HG03571 (cell line): ENCODE results near the gene KIAA0513.
A peak's percentile ranks its signal among the peaks of the same experiment; 100 is the strongest.

Experiments used
- ATAC-seq: cut with Tn5 transposase; IDR thresholded peaks from one replicate; pipeline ENCODE4 v1.9.1; 2021; ENCODE audit not compliant: unreplicated experiment

Gene KIAA0513

DNA sequence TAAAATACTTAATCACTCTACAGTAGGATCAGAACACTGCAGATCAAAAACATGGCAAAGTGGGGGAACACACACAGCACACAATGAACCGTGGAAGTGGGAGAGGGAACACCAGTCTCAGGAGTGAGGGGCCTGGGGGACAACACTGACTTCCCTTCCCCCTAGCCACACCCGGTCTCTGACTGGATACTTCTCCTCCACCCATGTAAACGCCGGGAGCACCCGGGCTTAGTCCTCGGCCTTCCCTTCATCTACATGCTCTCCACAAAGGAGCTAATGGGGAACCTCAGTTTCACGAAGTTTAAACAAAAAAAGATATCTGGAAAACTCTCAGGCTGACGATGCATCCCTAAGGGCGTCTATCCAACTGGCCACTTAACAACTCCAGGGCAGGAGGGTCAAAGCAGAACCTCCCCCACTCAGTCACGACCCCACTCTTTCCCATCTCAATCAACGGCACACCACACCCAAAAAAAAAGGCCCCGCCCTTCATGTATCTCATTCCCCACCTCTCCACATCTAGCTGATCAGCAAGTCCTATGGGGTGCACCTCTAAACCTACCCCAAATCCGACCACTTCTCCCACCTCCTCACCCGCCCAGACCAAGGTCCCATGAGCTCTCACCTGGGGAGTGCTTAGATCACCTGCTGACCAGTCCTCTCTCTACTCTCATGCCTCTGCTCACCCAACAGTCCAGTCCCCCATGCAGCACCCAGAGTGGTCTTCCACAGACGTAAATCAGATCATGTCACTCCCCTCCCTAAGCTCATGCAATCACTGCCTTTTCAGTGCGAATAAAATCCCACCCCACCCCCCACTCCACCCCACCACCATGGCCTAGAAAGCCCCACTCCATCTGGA is 23.6 kb upstream of the KIAA0513 start:
- ATAC-seq: no peak

DNA sequence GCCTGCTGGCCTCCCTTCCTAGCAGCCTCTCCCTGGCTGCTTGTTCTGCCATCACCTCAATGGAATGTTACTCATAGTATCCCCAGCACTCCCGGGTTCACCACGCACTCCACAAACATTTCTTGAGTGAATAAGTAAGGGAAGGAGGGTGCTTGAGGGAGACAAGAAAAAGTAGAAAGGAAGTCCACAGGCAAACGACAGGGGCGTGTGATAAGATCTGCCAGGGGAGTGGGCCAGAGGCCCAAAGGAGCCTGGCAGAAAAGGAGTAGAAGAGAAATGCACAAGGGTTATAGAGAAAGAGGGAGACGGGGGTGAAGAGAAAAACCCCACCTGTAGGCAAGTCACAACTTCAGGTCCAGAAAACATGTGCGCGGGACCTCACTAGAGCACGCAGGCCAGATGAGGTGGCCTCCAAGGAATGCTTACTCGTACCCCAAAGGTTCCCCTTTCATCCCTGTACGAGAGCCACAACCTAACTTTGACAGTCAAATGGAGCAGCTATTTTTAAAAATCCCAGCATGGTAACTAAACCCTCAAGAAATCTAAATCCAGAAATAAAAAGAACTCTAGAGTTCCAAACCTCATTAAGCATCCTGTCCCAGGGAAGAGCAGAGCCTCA is 22.9 kb upstream of the KIAA0513 start:
- ATAC-seq: no peak

DNA sequence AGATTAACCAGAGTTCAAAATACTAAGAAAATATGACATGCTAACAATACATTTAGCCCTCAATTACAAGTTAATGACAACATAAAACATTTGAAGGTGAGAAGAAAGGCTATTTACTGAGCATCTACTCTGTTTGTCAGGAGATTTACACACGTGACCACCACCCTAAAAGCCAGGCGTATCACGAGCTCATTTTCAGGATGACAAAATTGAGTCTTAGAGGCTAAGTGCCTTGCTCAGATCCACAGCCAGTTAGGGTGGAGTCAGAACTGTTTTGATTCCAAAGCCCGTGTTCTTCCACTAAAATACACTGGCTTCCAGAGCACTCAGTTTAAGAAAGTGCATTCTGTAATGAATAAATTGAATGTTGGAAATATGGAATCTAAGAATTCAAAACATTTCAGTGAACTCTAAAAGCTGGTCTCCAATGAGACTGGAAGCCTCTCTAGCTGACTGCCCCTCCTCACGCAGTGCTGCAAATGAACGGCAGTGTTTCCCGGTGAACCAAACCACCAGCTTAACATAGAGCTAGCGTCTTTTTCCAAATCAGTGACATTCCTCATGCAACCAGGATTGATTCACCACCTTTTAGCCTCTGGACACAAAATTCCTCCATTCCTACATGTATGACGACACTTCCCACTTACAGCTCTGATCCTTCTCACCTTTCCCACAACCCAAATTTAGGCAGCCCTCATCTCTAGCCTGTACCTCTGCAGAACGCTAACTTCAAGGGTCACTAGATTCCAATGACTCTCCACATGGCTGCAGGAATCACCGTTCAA is 22.1 kb upstream of the KIAA0513 start:
- no peak for ATAC-seq

DNA sequence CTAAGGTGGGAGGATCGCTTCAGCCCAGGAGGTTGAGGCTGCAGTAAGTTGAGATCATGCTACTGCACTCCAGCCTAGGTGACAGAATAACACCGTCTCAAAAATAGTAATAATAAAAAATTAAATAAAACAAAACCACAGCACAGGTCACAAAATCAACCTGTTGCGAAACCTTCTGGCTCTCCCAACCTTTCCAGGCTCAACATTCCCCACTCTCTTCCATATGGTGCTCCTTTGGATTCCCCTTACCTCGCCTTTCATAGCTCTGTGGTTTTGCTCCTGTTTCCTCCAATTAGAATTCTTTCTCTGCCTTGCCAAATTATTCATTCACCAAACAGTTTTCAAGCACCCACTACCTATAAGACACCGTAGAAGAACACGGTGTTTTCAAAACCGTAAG is 21.0 kb upstream of the KIAA0513 start:
- ATAC-seq: no peak

DNA sequence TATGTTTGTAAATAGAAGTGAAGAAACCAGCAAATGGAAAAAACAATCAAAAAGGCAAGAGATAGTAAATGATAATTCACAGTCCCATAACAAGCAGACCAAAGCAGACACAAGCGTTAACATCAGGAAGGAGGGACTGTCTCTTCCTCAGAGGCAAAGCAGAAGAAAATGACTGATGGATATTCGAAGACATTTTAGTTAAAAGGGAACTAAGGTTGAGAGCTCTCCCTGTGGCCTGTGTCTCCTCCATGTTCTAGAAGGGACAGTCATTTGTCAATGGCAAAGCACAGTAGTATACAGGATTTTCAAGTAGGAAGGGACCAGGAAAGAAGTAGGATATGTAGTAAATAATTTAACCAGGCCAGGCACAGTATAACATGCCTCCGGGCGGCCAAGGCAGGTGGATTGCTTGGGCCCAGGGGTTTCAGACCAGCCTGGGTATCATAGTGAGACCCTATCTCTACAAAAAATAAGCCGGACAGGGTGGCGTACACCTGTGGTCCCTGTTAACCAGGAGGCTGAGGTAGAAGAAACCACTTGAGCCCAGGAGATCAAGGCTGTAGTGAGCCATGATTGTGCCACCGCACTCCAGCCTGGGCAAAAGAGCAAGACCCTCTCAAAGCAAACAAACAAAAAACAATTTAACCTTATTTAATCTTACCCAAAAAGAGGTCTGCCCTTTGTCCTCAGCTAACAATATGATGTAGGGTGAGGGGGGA is 19.9 kb upstream of the KIAA0513 start:
- ATAC-seq: no peak

DNA sequence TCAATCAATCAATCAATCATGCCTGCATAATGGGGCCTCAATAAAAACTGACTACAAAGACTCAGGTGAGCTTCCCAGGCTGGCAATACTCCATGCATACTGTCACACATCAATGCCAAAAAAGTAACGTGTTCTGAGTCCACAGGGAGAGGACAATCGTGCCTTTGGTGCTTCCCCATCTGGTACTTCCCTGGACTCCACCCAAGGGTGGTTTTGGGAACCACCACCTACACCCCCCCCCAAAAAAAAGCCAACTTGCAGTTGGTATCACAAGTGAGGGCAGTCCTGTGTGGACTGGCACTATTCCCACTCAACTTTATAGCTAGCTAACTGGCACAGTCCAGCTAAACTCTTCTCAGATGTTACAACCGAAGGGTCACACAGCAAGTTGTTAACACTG is 19.3 kb upstream of the KIAA0513 start:
- ATAC-seq: no peak

DNA sequence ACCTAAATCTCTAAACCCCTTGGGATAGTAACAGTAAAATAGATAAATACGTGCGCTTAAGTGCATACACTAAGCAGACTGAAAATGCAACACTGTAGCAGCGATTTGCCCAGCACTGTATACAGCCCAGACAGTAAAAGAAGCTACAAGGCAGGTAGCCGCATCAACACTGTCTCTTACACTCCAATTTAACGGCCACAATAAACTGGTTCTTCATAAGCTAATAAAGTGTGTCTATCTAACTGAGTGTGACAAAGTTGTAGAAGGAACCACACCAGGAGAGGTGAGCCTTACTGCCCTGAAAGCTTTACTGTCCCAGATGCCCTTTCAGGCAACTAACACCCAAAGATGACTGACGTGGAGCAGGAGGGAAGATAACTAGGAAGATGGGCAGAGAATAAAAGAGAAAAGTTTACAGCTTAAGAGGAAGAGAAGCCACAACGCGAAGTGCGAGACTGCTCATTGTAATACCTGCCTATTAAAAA is 17.1 kb upstream of the KIAA0513 start:
- no peak for ATAC-seq

DNA sequence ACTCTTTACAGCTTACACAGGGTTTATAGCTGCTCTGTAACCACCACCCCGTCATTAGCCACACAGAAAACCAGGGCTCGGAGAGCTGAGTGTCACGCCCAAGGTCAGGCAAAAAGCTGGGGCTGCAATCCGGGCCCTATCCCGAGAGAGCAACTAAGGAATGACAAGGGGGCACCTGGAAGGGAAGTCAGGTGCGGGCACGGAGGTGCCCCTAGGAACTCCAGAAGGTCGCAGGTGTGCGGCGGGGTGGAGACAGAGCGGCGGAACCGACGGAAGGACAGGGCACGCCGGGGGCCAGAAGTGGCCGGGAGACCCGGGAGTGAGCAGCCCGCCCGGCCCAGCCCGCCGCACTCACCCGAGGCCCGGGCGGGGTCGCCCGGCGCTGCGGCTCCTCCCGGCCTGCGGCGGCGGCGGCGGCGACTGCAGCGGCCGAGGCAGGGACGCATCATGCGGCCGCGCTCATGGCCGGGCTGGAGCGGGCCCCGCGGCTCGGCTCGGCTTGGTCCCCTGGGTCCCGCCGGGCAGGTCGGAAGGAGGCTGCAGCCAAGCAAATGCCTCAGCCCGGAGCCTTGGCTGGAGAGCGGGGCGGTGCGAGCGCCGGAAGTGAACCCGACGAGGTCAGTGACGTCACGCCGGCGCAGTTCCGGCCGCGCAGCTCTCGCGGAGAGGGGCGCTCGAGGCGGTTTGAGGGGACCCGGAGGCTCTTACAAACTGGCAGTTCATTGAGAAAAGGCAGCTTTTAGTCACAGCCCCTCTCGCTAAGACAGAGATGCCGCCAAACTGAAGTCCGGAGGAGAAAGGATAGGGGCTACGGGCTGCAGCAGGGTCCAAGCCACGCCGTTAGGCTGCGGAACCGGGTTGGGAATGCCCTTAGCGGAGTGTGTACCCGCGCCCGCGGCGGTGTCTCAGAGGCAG is 16.4 kb upstream of the KIAA0513 start, which contains the start of gene ZDHHC7:
Gene ZDHHC7 (minus strand): TSS at position 605 of the 915 bp plus-strand sequence. CDS start 20,917 bp downstream, outside the sequence.
- peak; percentile 91 for ATAC-seq

DNA sequence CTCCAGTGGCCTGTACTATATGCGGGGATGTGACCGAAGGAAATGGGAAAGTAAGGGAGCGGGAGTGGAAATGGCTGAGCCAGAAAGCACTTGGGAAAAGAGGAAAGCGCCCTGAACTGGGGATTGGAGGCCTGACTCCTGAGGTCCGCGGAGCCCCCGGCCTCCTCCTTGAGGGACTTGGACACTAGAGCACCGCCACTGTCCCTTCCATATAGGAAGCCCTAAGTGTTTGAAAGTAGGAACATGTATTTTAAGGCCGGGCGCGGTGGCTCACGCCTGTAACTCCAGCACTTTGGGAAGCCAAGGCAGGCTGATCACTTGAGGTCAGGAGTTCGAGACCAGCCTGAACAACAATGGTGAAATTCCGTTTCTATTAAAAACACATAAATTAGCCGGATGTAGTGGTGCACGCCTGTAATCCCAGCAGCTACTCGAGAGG is 15.7 kb upstream of the KIAA0513 start:
- ATAC-seq: no peak

DNA sequence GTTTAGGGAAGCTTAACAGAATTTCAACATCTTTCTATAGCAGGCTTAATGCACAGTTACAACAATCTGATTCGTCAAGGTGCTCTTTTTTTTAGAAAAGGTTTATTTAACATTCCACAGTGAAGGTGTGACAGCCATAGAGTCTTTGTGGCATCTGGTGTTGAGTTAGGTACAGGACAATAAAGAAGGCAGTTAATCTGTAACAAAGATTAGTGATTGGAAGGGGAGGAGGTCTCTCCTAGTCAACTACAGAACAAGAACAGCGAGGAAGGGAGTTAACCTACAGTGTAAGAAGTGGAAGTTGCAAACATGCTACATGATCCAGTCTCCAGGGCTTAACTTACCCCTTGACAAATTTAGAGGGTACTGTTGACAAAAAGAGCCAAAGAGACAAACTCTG is 13.3 kb upstream of the KIAA0513 start:
- no peak for ATAC-seq

DNA sequence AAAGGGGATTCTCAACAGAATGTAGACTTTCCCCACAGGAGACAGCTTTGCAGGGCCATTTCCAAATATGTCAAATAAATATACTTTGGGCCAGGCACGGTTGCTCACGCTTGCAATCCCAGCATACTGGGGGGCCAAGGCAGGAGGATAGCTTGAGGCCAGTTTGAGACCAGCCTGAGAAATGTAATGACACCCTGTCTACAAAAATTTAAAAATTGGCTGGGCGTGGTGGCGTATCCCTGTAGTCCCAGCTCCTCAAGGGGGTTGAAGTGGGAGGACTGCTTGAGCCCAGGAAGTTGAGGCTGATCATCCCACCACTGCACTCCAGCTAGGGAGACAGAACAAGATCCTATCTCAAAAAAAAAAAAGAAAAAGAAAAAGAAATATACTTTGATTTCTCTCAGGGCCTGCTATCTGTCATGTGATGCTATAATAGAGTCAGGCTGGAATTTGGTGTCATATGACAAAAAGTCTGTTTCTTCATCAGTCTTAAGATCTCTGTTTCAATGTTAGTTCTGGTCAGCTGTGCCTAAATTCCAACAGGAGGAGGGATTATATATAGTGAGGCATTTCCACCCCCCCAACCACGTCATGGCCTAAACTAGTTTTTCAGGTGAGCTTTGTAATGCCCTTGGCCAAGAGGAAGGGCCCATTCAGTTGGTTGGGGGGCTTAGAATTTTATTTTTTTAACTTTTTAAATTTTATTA is 12.0 kb upstream of the KIAA0513 start:
- no peak for ATAC-seq

DNA sequence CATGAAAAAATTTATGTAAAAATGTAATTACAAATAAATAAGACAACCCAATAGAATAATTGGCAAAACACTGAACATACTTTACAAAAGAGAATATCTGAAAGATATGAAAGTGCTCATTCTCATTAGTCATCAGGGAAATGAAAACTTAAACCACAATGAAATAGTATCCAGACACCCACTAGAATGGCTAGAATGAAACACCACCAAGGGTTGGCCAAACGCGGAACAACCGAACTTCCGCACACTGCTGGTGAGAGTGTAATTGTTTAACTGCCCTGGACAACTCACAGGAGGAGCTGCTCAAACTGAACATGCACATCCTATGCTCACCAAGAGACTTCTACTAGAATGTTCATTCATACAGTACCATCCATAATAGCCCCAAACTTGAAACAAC is 10.4 kb upstream of the KIAA0513 start:
- no peak for ATAC-seq

DNA sequence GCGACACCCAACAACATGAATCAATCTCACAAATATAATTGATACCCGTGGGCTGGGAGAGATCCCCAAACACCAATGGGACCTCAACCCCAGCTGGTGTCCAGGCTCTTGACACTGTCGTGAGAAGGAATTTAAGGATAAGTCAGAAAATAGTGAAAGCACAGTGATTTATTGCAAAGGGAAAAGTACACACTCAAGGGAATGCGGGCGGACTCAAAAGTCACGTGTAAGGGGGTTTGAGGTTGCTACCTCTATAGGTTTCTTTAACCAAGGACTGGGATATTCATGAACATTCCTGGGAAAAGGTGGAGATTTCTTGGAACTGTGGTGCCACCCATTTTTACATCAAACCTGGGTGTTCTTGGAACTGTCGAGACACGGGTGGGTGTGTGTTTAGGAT is 10.0 kb upstream of the KIAA0513 start:
- no peak for ATAC-seq

DNA sequence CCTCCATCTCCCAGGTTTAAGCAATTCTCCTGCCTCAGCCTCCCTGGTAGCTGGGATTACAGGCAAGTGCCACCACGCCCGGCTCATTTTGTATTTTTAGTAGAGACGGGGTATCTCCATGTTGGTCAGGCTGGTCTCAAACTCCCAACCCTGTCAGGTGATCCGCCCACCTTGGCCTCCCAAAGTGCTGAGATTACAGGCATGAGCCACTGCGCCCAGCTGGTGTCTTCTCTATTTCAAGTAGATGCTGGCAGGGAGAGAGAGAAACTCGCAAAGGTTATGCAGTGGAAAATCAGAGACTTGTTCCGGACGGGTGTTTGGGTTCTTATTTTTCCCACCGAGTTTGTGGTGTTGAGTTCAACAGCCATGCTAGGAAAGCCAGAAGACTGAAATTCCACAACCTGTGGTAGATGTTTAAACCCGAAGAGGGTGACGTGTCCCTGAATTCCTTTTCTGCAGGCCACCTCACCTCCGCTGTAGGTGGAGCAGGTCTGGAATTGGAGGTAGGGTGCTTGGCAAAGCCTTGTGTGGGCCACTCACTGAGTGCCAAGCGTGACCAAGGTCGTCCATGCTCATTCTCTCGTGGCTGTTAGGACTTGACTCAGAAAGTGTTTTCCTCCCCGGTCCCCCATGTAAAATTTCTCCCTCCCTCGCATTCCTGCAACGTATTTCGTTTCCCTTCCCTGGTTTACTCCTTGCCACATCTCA is 8.9 kb upstream of the KIAA0513 start:
- ATAC-seq: no peak

DNA sequence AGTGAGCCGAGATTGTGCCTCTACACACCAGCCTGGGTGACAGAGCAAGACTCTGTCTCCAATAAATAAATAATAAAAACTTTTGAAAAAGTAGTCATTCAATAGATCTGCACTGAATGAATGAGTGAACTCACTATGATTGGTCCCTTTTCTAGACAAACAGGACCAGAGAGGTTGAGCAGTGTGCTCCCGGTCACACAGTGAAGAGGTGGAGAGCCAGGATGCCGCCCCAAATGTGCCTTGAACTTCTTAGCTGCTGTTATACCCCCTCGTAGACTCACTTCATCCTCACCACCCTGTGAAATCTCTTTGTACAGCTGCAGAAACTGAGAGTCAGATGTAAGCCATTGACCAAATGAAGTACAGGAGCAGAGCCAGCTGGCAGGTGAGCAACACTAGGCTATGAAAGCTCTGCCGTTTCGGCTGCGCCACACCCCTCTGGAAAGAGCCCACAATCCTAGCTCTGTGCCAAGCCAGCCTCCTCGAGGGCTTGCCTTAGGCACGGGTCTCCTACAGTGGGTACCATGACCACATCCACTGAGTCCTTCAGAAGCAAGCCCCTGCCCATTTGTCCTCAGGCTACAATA is 7.8 kb upstream of the KIAA0513 start:
- ATAC-seq: no peak

DNA sequence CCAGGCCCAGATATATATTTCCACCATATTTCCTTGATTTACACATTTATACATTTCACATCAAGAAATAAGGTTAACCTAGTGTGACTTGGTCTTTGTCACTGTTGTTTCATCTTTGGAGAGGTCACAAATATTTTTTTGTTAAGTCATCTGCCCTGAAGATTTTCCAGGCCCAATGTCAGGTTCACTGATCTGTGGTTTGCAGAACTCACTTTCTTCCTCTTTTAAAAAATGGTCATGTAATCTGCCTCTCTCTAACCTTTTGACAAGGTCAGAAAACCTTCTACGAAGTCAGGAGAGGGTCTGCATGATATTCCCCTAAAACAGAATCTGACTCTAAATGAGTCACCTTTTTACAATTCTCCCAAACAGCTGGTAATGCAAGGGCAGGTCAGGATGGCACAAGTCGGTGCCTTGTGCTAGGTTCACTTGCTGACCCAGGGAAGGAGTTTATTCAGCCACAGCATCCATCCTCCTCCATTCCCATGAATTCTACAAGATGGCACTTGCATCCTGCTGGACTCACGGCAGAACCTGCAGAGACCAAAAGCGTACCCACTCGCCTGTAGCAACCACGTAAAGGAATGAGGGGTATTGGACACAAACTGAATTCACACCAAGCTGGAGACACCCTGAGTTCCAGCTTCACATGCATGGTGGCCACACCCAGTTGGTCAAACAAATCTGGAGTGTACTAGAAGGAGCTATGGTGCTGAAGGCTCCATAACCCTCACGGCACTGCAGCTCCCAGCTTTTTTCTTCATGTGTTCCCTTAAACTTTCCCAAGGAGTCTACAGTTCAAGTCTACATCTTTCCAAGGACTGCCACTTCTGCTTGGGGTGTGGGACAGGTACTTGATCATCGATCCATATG is 1.6 kb upstream of the KIAA0513 start:
- ATAC-seq: no peak

DNA sequence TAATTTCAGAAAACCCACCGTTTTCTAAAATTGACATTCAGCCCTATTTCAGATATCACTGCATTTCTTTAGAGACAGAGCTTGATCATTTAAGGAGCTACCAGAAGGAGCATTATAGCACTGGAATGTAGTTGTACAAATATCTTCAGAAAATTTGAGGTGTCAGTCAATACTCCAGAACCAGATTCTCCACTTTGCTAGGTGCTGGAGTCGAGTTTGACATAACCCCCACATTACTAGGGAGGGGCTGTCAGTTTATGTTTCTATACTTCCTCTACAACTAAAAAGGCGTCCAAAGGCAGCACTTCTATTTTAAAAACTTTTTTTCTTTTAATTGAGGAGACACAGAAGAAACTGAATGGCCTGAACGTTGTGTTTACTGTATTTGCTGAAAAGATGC is 892 bp upstream of the KIAA0513 start:
- no peak for ATAC-seq
